ENCODE measurements around the gene ACMSD.

The ACMSD gene

GRCh38 chr2:134950886-134951285 is 112.5 kb downstream of the ACMSD start:
- TF ChIP-seq, protein P1, sequence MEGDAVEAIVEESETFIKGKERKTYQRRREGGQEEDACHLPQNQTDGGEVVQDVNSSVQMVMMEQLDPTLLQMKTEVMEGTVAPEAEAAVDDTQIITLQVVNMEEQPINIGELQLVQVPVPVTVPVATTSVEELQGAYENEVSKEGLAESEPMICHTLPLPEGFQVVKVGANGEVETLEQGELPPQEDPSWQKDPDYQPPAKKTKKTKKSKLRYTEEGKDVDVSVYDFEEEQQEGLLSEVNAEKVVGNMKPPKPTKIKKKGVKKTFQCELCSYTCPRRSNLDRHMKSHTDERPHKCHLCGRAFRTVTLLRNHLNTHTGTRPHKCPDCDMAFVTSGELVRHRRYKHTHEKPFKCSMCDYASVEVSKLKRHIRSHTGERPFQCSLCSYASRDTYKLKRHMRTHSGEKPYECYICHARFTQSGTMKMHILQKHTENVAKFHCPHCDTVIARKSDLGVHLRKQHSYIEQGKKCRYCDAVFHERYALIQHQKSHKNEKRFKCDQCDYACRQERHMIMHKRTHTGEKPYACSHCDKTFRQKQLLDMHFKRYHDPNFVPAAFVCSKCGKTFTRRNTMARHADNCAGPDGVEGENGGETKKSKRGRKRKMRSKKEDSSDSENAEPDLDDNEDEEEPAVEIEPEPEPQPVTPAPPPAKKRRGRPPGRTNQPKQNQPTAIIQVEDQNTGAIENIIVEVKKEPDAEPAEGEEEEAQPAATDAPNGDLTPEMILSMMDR (IDR thresholded peaks at IDR 0.05; ENCODE audit: control insufficient read depth, insufficient read depth, low read depth, low read length, missing control alignments): no peak
- no peak overlapping the region for H3K4me3 ChIP-seq (ENCODE audit: control insufficient read depth, low read depth, low read length)
- no peak for DNase-seq (ENCODE audit: low read depth)

Measured in AG09309 (cell line).